H1 (cell line): ENCODE data around the gene NPR1. TPM values are rescaled to one million over a fixed set of nuclear protein-coding genes. Genes with fewer than 3 reads are reported as not detected.

Experiments used
- CREB1 ChIP-seq: IDR thresholded peaks from 2 replicates; pipeline ENCODE4 v1.6.1; 2012; ENCODE audit warnings: inconsistent platforms
- KDM5A ChIP-seq: fragments of 200-600 bp; IDR thresholded peaks from 2 replicates; pipeline ENCODE4 v1.7.1; 2012; ENCODE audit warnings: mild to moderate bottlenecking, low read length, inconsistent platforms, mixed read lengths
- NRF1 ChIP-seq: IDR thresholded peaks from 2 replicates; pipeline ENCODE4 v1.6.1; 2011; ENCODE audit warnings: mild to moderate bottlenecking, low read depth, low read length, improper control_type of control experiment
- RFX5 ChIP-seq: IDR thresholded peaks from 2 replicates; pipeline ENCODE4 v1.6.1; 2011; ENCODE audit warnings: low read depth, low read length, improper control_type of control experiment, borderline replicate concordance
- ZNF274 ChIP-seq: IDR thresholded peaks from 2 replicates; pipeline ENCODE4 v1.7.0; 2012; ENCODE audit warnings: low read length, borderline replicate concordance; ENCODE audit errors: extremely low read depth
- polyA plus RNA-seq, 7 experiments: library from polyadenylated mRNA; depleted of rRNA in 3 of 7; stranded (reverse) in 5 of 7; unstranded in 2 of 7; fragments of >200 nt in 5 of 7; fragments of 200-250 nt in 2 of 7; gene quantifications; 1 replicate in 5 of 7; 2 replicates in 1 of 7; 4 replicates in 1 of 7; pipeline versions ENCODE4 v1.2.1 to v1.2.3, GENCODE V29; 2011 to 2013; ENCODE audit warnings: missing spikeins in 2 of 7, mixed read lengths in 2 of 7
- total RNA-seq: library from RNA; stranded (reverse); fragmentation: NEBNext Ultra II Directional; extraction: Animal tissue kit (Norgen Biotek cat#: 25700); gene quantifications from 2 replicates; pipeline ENCODE4 v1.2.1, GENCODE V29; 2021

Gene NPR1
- total and polyA plus RNA-seq, 2 of the 8 experiments (the other 6 are each of a cell fraction or from before 2014, with no cell fraction given), result 11.7 to 13.2 TPM

DNA sequence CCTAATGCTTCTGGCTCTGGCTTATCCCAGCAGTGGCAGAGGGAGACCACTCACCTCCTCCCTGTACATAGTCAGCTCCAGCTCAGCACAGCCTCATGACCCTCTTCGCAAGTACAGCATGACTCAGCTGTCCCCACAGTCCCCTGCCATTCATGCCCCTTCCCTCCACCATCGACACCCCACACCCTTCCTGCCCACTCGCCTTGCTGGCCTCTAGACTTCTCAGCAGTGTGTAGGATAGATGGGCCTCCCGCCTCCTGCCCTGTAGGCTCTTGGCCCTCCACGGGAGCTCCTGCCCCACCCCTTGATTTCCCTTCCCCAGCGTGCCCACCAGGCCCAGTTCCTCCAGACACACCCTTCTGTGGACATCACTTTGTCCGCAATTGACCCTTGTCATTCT, 9.8 kb downstream of the NPR1 start (continued):
- TF ChIP-seq ZNF274 (no peak), CREB1 (no peak), RFX5 (no peak), NRF1 (no peak), KDM5A (no peak)
